Fibroblast of upper back skin (primary cell): Measurements from ENCODE around the gene MIEN1.
A peak's percentile ranks its signal among the peaks of the same experiment; 100 is the strongest.
"Not testable (repeated sequence)": the region's sequence is repeated elsewhere in the genome, so short reads cannot be mapped to it uniquely, and the experiment has no call there.

Experiments used
- DNase-seq: peaks from one replicate; pipeline ENCODE4 v3.0.0-alpha.2; 2013

The MIEN1 gene

DNA sequence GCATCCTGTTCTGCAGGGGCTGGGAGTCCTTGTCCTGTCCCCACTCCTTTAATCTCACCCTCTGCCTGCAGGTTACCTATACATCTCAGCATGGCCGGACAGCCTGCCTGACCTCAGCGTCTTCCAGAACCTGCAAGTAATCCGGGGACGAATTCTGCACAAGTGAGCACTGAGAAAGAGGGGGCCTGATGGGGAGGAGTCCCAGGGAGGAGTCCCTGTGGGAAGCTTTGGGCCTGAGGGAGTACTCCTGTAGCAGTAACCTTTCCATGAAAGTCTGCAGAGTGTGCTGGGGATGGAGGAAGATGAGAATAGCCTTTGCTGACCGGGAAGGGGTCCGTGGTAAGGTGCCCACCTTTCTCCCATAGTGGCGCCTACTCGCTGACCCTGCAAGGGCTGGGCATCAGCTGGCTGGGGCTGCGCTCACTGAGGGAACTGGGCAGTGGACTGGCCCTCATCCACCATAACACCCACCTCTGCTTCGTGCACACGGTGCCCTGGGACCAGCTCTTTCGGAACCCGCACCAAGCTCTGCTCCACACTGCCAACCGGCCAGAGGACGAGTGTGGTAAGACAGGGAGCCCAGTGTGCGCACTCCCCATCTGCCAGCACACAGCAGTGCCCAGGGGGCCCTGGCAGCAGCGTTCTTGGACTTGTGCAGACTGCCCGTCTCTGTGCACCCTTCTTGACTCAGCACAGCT lies 14.8 kb downstream of the MIEN1 start:
- no peak for DNase-seq

DNA sequence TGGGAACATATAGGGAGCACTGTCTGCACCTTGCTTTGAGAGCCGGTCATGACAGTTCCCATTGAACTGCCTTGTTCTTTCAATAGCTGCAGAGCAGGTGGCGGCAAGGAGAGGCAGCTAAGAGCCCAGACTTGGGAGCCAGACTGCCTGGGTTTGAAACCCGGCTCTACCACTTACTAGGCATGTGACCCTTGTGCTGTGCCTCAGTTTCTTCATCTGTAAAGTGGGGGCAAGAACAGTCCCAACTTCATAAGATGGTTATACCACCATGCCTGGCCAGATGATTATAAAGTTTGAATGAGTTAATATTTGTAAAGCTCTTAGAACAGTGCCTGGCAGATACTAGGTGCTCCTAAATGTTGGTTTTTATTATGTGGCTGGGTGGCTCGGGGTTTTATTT lies 16.1 kb downstream of the MIEN1 start:
- DNase-seq, result no peak

DNA sequence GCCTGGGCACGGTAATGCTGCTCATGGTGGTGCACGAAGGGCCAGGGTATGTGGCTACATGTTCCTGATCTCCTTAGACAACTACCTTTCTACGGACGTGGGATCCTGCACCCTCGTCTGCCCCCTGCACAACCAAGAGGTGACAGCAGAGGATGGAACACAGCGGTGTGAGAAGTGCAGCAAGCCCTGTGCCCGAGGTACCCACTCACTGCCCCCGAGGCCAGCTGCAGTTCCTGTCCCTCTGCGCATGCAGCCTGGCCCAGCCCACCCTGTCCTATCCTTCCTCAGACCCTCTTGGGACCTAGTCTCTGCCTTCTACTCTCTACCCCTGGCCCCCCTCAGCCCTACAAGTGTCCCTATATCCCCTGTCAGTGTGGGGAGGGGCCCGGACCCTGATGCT lies 18.5 kb downstream of the MIEN1 start:
- DNase-seq, result no peak

DNA sequence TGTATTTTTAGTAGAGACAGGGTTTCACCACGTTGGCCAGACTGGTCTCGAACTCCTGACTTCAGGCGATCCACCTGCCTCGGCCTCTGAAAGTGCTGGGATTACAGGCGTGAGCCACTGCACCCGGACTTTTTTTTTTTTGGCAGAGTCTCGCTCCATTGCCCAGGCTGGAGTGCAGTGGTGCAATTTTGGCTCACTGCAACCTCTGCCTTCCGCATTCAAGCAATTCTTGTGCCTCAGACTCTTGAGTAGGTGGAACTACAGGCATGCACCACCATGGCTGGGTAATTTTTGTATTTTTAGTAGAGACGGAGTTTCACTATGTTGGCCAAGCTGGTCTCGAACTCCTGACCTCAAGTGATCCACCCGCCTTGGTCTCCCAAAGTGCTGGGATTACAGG lies 19.3 kb downstream of the MIEN1 start:
- DNase-seq, result not testable (repeated sequence)

DNA sequence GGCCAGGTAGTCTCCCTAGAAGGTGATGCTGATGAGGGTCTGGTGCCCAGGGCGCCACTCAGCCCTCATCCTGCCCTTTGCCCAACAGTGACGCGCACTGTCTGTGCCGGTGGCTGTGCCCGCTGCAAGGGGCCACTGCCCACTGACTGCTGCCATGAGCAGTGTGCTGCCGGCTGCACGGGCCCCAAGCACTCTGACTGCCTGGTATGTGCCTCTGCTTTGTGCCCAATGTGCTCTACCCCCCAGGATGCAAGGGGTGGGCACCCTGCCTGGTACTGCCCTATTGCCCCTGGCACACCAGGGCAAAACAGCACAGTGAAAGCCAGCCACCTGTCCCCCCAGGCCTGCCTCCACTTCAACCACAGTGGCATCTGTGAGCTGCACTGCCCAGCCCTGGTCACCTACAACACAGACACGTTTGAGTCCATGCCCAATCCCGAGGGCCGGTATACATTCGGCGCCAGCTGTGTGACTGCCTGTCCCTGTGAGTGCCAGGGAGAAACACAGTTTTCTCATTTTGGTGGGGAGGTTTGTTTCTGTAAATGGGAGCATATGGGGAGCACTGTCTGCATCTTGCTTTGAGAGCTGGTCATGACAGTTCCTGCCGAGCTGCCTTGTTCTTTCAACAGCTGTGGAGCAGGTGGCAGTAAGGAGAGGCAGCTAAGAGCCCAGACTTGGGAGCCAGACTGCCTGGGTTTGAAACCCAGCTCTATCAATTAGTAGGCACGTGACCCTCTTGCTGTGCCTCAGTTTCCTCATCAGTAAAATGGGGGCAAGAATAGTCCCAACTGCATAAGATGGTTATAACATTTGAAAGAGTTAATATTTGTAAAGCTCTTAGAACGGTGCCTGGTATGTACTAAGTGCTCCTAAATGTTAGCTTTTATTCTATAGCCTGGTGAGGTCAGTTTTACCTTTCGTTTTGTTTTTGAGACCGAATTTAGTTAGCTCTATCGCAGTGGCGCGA lies 20.1 kb downstream of the MIEN1 start:
- DNase-seq, result no peak

DNA sequence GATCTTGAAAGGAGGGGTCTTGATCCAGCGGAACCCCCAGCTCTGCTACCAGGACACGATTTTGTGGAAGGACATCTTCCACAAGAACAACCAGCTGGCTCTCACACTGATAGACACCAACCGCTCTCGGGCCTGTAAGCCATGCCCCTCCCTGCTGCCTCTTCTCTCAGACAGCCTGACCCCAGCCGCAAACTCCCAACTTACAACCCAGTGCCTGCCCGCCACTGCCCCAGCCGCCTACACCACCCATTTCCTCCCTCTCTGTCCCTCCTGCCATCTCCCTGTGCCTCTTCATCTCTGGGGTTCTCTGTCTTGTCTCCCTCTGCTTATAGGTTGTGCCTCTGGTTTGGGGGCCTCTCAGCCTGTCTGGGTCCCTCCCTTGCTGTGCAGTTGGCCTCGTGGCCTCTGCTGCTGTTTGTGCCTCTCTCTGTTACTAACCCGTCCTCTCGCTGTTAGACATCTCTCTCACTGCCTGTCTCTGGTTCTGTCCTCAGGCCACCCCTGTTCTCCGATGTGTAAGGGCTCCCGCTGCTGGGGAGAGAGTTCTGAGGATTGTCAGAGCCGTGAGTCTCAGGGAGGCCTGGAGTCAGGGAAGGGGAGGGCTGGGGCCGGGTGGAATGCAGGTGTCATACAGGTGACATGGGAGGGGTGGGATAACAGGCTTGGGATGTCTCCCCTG lies 20.9 kb downstream of the MIEN1 start:
- DNase-seq, result no peak

DNA sequence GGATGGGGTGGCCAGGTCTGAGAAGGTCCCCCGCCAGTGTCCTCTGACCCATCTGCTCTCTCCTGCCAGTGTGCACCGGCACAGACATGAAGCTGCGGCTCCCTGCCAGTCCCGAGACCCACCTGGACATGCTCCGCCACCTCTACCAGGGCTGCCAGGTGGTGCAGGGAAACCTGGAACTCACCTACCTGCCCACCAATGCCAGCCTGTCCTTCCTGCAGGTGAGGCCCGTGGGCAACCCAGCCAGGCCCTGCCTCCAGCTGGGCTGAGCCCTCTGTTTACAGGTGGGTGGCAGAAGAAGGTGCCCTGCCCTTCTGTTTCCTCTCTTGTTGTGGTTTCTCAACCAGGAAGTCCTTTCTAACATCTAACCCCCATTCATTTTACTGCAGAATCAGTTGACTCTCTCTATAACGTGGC lies 23.4 kb downstream of the MIEN1 start:
- no peak for DNase-seq

DNA sequence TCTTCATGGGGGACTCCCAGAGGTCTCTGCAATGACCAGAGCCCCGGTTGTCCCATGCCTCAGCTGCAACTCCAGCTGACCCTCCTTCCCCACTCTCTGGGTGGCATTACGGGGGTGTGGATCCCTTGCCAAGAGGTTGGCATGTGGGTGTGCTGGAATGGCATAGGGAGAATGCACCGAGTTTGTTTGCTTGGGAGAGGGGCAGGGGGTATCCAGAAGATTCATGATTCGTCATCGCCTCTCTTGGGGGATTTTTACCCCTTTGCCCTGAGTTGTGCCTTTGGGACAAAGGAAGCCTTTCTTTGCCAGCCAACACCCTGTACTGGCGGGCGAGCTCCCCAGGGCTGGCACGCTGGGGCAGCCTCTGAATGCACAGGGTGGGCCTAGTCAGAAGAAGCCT lies 23.9 kb downstream of the MIEN1 start:
- DNase-seq, result no peak

DNA sequence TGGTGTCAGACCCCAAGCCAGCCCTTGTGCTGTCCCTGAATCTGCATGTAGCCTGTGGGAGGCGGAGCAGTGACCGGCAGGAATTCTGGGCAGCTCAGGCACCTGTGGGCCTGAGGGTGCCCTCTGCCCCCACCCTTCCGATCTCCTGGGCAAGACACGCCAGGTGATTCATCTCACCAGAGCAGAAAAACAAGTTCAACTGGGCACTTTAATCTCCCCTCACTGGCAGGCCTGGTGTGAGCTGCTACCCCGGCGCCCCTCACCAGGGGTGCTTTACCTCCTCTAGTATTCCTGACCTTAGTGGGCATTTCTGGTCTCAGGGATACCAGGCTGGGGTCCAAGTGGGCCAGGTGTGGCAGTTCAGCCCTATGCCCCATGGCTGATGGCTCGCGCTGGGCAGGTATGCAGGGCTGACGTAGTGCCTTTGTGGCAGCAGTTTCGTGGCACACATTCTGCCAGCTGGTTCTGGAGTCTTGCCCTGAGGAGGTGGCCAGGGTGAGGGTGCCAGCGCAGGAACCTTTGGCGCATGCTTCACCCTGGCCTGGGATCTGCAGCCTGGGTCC lies 24.5 kb downstream of the MIEN1 start:
- DNase-seq, result no peak

DNA sequence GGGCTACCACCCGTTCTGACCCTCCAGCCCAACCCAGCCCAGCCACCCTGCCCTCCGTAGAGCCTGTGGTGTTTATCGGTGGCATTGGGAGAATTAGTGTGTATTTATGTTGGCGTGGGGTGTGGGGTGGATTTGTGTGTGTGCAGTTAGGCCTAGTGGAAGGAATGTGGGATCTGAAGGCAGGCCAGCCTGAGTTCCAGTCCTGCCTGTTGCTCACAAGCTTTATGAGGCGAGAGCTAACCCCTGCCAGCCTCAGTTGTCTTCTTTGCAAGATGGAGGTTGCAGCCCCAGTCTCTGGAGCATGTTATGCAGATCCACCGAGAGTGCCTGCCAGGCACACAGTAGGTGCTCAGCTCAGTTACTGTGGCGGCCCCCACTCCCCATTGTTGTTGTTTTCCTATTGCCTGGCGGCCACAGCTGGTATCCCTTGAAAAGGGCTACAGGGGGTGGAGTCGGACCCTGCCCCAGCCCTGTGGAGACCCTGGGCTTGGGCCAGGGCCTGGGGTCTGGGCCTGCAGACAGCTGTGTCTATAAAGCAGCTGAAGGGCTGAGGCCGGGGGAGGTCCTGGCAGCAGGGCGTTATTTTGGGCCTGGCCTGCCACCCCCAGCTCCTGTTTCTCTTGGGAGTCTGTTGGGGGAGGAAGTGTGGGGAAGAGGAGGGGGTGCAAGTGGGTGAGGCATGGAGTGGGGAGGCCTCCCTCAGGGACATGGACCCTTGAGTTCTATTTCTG lies 25.3 kb downstream of the MIEN1 start:
- peak; percentile 9 for DNase-seq

DNA sequence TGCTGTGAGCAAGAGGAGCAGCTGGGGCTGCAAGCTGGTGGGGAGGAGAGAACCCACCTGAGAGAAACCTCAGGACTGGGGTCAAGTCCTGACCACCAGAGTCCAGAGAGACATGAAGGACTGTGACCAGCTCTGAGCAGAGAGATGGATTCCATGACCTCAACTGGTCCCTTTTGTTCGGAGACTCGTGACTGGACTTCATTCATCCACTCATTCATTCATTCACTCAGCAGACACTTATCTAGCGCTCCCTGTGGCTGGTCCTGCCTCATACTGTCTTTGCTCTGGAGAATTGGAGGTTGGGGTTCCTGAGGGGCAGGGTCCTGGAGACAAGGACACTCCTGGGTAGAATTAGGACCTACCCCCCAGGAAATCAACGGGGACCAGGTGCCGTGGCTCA lies 26.4 kb downstream of the MIEN1 start:
- no peak for DNase-seq

DNA sequence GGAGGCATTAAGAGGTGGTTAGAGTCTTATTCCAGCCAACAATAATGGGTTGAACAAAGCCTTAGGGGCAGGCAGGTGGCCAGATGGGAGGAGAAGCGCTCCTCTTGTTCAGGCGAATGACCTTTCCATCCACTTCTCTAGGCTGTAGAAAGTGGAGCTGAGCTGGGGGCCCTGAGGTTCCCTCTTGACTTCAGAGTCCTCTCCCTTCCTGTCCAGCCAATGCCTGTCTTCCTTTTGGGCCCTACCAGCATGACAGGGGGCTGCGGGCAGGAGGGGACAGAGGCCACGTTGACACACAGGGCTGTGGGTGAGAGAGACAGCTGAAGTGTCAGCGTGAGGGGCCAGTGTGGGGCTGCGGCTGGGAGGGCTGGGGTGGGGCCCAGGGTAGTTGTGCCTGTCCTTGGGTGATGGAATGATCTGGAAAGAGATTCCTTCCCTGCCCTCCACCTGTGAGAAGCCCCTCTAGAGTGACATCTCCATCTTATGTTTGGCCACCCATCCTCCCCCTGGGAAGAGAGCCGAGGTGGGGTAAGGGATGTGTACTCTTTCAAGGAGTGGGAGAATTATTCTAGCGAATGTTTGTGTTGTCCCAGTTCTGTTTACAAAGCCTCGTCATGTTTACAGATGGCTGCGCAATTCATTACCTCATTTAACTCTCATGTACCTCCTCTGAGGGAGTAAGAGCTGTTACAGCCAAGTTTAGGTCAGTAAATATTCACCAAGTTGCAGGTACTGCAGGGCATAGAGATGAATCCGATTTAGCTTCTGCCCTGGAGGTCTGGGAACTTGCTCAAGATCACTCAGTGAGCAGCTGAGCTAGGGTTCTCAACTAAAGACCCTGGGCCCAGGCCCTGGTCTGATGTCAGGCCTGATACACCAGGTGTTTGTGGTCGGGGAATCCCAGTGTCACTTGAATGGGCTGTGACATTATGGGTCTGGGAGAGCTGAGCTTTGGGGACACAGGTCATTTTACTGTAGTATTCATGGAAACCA lies 27.1 kb downstream of the MIEN1 start:
- no peak for DNase-seq

DNA sequence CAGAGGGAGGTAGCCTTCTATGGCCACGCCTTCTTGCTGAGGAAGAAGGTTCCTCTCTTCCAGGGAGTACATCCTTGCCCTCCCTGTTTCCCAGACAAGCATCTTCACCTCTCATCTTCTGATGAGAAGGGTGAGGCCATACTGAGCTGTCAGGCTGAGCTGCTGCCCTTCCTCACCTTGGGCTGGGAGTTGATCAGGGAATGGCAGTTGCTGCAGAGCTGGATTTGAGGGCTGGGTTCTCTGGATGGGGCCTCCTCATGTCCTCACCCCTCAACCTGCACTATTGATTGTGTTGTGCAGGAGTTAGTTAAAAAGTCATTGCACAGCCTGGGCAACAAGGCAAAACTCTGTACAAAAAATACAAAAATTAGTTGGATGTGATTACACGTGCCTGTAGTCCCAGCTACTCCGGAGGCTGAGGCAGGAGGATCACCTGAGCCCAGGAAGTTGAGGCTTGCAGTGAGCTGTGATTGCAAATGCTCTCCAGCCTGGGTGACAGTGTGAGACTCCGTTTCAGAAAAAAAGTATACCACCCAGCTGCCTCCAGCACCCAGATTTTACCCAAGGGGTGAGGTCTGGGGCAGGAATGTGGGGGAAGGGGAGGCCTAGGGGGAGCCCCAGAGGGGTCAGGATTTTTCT lies 28.4 kb downstream of the MIEN1 start:
- DNase-seq, result no peak

DNA sequence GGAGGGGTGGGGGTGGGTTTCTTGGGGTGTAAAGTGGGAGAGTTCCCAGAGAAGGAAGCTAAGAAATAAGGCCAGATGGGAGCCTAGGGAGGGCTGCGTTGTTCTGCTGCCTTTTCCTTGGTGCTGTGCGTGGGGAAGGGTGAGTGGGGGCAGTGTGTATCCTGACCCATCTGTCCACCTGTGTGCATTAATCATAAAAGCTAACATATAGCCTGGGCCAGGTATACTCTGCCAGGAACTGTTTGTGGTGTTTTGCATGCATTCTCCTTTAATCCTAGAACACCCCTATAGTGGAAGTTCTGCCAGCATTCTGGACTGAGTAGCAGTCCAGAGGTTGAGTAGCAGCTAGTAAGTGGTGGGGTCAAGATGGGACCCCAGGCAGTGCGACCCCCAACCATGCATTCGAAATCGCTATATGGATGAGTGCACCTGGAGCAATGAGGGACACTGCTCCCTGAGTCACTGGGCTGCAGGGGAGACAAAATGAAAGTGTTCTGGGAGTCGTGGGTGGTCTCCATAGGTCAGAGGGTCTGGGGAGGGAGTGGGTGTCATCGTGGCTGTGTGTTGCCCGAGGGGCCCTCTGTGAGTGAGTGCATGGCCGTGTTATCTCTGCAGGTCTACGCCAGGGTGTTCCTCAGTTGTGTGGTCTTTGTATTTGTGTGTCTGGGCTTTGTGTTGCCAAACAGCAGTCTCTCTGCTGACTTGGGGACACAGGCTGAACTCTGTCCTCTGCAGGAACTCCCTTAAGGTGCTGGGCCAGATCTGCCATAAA lies 29.1 kb downstream of the MIEN1 start:
- no peak for DNase-seq

DNA sequence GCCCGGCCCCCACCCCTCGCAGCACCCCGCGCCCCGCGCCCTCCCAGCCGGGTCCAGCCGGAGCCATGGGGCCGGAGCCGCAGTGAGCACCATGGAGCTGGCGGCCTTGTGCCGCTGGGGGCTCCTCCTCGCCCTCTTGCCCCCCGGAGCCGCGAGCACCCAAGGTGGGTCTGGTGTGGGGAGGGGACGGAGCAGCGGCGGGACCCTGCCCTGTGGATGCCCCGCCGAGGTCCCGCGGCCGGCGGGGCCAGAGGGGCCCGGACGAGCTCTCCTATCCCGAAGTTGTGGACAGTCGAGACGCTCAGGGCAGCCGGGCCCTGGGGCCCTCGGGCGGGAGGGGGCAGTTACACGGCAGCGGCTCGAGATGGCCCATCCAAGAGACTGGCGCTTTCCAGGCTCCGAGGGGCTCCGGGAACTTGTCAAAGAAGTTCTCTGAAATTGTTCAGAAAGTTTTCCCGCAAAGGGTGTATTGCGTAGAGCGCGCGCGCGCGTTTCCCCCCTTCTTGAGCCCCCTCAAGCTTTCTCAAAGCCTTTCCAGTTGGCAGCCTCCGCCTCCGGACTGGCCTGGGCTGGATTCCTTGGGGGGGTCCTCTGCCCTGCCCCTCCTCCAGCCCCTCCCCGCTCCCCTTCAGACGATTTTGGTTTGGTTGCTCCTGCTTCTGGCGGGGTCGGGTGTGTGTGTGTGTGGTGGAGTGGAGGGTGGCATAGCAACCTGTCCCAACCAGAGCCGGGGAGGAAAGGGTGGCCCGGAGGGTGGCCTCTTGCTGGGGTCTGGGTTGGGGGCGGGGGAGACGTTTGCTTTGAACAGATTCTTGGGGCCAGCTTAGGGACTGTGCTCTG lies 30.0 kb downstream of the MIEN1 start:
- DNase-seq, result peak; percentile 8

DNA sequence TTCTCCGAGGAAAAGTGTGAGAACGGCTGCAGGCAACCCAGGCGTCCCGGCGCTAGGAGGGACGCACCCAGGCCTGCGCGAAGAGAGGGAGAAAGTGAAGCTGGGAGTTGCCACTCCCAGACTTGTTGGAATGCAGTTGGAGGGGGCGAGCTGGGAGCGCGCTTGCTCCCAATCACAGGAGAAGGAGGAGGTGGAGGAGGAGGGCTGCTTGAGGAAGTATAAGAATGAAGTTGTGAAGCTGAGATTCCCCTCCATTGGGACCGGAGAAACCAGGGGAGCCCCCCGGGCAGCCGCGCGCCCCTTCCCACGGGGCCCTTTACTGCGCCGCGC lies 30.5 kb downstream of the MIEN1 start, which contains the start of gene ERBB2:
TSS of gene ERBB2 (plus strand) at position 247 of the 330 bp plus-strand sequence. CDS start 175 bp downstream, outside the sequence.
- peak; percentile 79 for DNase-seq

DNA sequence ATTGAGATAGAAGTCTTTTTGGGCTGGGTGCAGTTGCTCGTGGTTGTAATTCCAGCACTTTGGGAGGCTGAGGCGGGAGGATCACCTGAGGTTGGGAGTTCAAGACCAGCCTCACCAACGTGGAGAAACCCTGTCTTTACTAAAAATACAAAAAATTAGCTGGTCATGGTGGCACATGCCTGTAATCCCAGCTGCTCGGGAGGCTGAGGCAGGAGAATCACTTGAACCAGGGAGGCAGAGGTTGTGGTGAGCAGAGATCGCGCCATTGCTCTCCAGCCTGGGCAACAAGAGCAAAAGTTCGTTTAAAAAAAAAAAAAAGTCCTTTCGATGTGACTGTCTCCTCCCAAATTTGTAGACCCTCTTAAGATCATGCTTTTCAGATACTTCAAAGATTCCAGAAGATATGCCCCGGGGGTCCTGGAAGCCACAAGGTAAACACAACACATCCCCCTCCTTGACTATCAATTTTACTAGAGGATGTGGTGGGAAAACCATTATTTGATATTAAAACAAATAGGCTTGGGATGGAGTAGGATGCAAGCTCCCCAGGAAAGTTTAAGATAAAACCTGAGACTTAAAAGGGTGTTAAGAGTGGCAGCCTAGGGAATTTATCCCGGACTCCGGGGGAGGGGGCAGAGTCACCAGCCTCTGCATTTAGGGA lies 31.0 kb downstream of the MIEN1 start:
- not testable (repeated sequence) for DNase-seq

DNA sequence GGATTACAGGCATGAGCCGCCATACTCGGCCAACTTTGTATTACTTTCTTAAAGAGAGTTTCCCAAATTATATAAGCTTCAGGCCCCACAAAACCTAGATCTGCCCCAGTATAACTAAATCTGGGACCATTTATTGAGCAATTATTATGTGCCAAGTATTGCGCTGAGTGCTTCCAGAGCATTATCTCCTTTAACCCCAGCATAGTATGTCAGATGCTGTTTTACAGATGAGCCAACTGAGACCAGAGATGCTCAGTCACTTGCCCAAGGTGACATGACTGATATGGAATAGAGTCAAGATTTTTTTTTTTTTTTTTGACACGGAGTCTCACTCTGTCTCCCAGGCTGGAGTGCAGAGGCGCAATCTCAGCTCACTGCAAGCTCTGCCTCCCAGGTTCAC lies 32.4 kb downstream of the MIEN1 start:
- DNase-seq, result no peak
